CD1c-positive myeloid dendritic cell (primary cell): ENCODE data around the gene G6PD.
"Not testable (repeated sequence)": the region's sequence is repeated elsewhere in the genome, so short reads cannot be mapped to it uniquely, and the experiment has no call there.

Experiments
- DNase-seq: peaks from one replicate; pipeline ENCODE4 v3.0.0-alpha.2; 2016; ENCODE audit errors: extremely low spot score

Gene G6PD

GRCh38 chrX:154546354-154547244 is at the start of gene G6PD:
TSS of gene G6PD (minus strand) at chrX:154546846. CDS start at chrX:154546155, 691 bp downstream.
- peak; percentile 81 for DNase-seq

- DNase-seq: no peak
Observed at GRCh38 chrX:154595559-154596249, 49.1 kb upstream of the G6PD start.

GRCh38 chrX:154594491-154594890 is 47.8 kb upstream of the G6PD start:
- no peak for DNase-seq

- DNase-seq: no peak
Observed at GRCh38 chrX:154593201-154593600, 46.6 kb upstream of the G6PD start.

GRCh38 chrX:154592505-154592904 is 45.9 kb upstream of the G6PD start:
- DNase-seq: no peak

GRCh38 chrX:154590415-154590814 is 43.8 kb upstream of the G6PD start:
- DNase-seq: not testable (repeated sequence)

GRCh38 chrX:154584585-154585183 is 38.0 kb upstream of the G6PD start, which contains the start of gene CTAG1A:
TSS of gene CTAG1A (plus strand) at chrX:154585133. CDS start at chrX:154585207, 74 bp downstream.
- not testable (repeated sequence) for DNase-seq

GRCh38 chrX:154582994-154583393 is 36.3 kb upstream of the G6PD start:
- DNase-seq: not testable (repeated sequence)

- not testable (repeated sequence) for DNase-seq
Observed at GRCh38 chrX:154575076-154575475, 28.4 kb upstream of the G6PD start.

GRCh38 chrX:154573061-154573460 is 26.4 kb upstream of the G6PD start:
- DNase-seq: not testable (repeated sequence)

GRCh38 chrX:154570361-154570760 is 23.7 kb upstream of the G6PD start:
- not testable (repeated sequence) for DNase-seq

- not testable (repeated sequence) for DNase-seq
Observed at GRCh38 chrX:154562295-154562694, 15.6 kb upstream of the G6PD start.

- DNase-seq: not testable (repeated sequence)
Observed at GRCh38 chrX:154560326-154560725, 13.7 kb upstream of the G6PD start.

- DNase-seq: not testable (repeated sequence)
Observed at GRCh38 chrX:154558896-154559295, 12.2 kb upstream of the G6PD start.

- not testable (repeated sequence) for DNase-seq
Observed at GRCh38 chrX:154558060-154558690, 11.5 kb upstream of the G6PD start.

- DNase-seq: not testable (repeated sequence)
Observed at GRCh38 chrX:154552112-154552806, 5.6 kb upstream of the G6PD start.

- DNase-seq: no peak
Observed at GRCh38 chrX:154549766-154550165, 3.1 kb upstream of the G6PD start.

GRCh38 chrX:154548028-154548316 is 1.3 kb upstream of the G6PD start:
- peak; percentile 5 for DNase-seq

GRCh38 chrX:154547245-154548027 is 790 bp upstream of the G6PD start, which contains the start of gene IKBKG:
TSS of gene IKBKG (plus strand) at chrX:154547620. CDS start at chrX:154552003, 4,383 bp downstream.
- DNase-seq: peak; percentile 91

GRCh38 chrX:154545673-154546274 is 872 bp downstream of the G6PD start:
- DNase-seq: no peak
